Measurements from ENCODE around the gene DCN. TPM values are rescaled to one million over a fixed set of nuclear protein-coding genes. Genes with fewer than 3 reads are reported as not detected.

The DCN gene
- polyA plus RNA-seq, 1 of the 3 experiments (the other 2 are of a cell fraction), result 5.5 TPM

DNA sequence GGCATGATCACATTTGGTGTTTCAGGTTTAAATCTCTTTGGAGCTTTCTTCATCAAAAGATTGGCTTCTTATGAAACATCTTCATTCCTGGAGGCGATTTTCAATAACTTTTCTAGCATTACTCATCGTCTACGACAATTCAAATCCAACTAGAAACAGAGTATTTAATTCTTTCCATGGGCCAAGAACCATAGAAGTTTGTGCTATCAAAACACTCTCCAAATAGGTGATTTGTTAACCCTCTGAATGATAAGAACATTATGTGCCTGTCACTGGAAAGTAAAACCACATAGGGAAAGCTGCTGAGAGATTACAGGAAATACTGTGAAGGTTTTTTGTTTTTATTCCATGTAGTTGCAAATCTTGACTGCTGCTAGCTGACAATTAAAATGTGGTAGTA is 6.9 kb upstream of the DCN start (continued):
- TF ChIP-seq SIN3A (IDR thresholded peaks at IDR 0.05; ENCODE audit: borderline replicate concordance, low read depth, low read length) (no peak), YY1 (IDR thresholded peaks at IDR 0.05; ENCODE audit: low read depth) (no peak), NFIC (IDR thresholded peaks at IDR 0.05; ENCODE audit: borderline replicate concordance) (no peak), RCOR1 (IDR thresholded peaks at IDR 0.05; ENCODE audit: low read length) (no peak)

GRCh38 chr12:91188778-91189177 is 6.2 kb upstream of the DCN start:
- H3K36me3 ChIP-seq (replicated peaks in 1 of 2; ENCODE audit: control insufficient read depth in 1 of 2, insufficient read depth in 2 of 2, low read length in 1 of 2), result no peaks in the 10 kb centered on the region
- no peaks in the 10 kb centered on the region for H3K79me2 ChIP-seq (ENCODE audit: insufficient read depth)
- no peaks in the 10 kb centered on the region for H3K27me3 ChIP-seq (ENCODE audit: insufficient read depth)
- POLR2A ChIA-PET, result no interaction called here
- H4K20me1 ChIP-seq (ENCODE audit: insufficient read depth), result no peaks in the 10 kb centered on the region
- no peaks in the 10 kb centered on the region for H3K4me1 ChIP-seq (ENCODE audit: control insufficient read depth in 1 of 2, insufficient read depth in 2 of 2, low read depth in 1 of 2, low read length in 1 of 2)
- no peak for TF ChIP-seq NFIC (IDR thresholded peaks at IDR 0.05; ENCODE audit: borderline replicate concordance)
- TF ChIP-seq FOXJ3 (CRISPR knock-in tag; IDR thresholded peaks at IDR 0.05), result no peak
- no peak for TF ChIP-seq RAD21 (IDR thresholded peaks at IDR 0.05; ENCODE audit: low read length)
- TF ChIP-seq, protein P1, sequence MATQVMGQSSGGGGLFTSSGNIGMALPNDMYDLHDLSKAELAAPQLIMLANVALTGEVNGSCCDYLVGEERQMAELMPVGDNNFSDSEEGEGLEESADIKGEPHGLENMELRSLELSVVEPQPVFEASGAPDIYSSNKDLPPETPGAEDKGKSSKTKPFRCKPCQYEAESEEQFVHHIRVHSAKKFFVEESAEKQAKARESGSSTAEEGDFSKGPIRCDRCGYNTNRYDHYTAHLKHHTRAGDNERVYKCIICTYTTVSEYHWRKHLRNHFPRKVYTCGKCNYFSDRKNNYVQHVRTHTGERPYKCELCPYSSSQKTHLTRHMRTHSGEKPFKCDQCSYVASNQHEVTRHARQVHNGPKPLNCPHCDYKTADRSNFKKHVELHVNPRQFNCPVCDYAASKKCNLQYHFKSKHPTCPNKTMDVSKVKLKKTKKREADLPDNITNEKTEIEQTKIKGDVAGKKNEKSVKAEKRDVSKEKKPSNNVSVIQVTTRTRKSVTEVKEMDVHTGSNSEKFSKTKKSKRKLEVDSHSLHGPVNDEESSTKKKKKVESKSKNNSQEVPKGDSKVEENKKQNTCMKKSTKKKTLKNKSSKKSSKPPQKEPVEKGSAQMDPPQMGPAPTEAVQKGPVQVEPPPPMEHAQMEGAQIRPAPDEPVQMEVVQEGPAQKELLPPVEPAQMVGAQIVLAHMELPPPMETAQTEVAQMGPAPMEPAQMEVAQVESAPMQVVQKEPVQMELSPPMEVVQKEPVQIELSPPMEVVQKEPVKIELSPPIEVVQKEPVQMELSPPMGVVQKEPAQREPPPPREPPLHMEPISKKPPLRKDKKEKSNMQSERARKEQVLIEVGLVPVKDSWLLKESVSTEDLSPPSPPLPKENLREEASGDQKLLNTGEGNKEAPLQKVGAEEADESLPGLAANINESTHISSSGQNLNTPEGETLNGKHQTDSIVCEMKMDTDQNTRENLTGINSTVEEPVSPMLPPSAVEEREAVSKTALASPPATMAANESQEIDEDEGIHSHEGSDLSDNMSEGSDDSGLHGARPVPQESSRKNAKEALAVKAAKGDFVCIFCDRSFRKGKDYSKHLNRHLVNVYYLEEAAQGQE (IDR thresholded peaks at IDR 0.05; ENCODE audit: low read depth, low read length), result no peak
- TF ChIP-seq MXI1 (IDR thresholded peaks at IDR 0.05; ENCODE audit: low read depth, low read length), result no peak
- TF ChIP-seq MEF2A (IDR thresholded peaks at IDR 0.05; ENCODE audit: borderline replicate concordance, low read depth), result no peak
- TF ChIP-seq ZBTB33 (IDR thresholded peaks at IDR 0.05; ENCODE audit: borderline replicate concordance, low read depth), result no peak
- no peak for TF ChIP-seq TCF12 (IDR thresholded peaks at IDR 0.05)
- TF ChIP-seq NRF1 (IDR thresholded peaks at IDR 0.05; ENCODE audit: low read depth, low read length), result no peak
- no peak for TF ChIP-seq GABPA (IDR thresholded peaks at IDR 0.05; ENCODE audit: low read depth)
- TF ChIP-seq POLR2AphosphoS5 (IDR thresholded peaks at IDR 0.05; ENCODE audit: low read depth, low read length), result no peak
- no peak for TF ChIP-seq CHD2 (IDR thresholded peaks at IDR 0.05; ENCODE audit: low read length, partially characterized antibody)
- H2AFZ ChIP-seq (ENCODE audit: low read depth), result no peak overlapping the region
- H3K27ac ChIP-seq (ENCODE audit: low read depth in 2 of 2, low read length in 1 of 2), result no peak overlapping the region
- no peak for DNase-seq
- CTCF ChIA-PET, result interaction anchor here (1.4 kb wide), 1 partner anchor 9 kb away, joined by 5 read pairs; no protein-coding TSS in a partner anchor
- no peak overlapping the region for H3K4me2 ChIP-seq
- H3K9me2 ChIP-seq, result no peaks in the 10 kb centered on the region
- H3K9me3 ChIP-seq, result no peaks in the 10 kb centered on the region
- no peak overlapping the region for H3K9ac ChIP-seq
- no peaks in the 10 kb centered on the region for H3F3A ChIP-seq (replicated peaks; ENCODE audit: insufficient read depth)
- H3K4me3 ChIP-seq (ENCODE audit: low read depth in 2 of 2, low read length in 1 of 2), result no peak overlapping the region
